DOHH2 (cell line): ENCODE data around the gene SPACA6.

Experiments used
- H3F3A ChIP-seq: fragments of 200-600 bp; sonication (generic), shearing (Covaris generic); 2 replicates; pipeline ENCODE4 v1.6.0; 2016; ENCODE audit warnings: antibody characterized with exemption, mild to moderate bottlenecking; ENCODE audit not compliant: control insufficient read depth, insufficient read depth
- H3K27ac ChIP-seq: fragments of 200-600 bp; sonication (generic); 2 replicates; pipeline ENCODE4 v1.5.1; 2014; ENCODE audit warnings: low read depth, mild to moderate bottlenecking, low read length, moderate library complexity
- H3K27me3 ChIP-seq: fragments of 200-600 bp; sonication (generic); 2 replicates; pipeline ENCODE4 v1.6.1; 2014; ENCODE audit warnings: mild to moderate bottlenecking, low read length, mixed read lengths; ENCODE audit not compliant: control insufficient read depth
- H3K36me3 ChIP-seq: fragments of 200-600 bp; sonication (generic); 2 replicates; pipeline ENCODE4 v1.6.1; 2014; ENCODE audit warnings: mild to moderate bottlenecking, low read length, moderate library complexity, mixed read lengths; ENCODE audit not compliant: control insufficient read depth
- H3K4me1 ChIP-seq: fragments of 200-600 bp; sonication (generic); 2 replicates; pipeline ENCODE4 v1.6.1; 2014; ENCODE audit warnings: mild to moderate bottlenecking, low read length, mixed read lengths; ENCODE audit not compliant: control insufficient read depth
- H3K4me2 ChIP-seq: fragments of 200-600 bp; sonication (generic); 2 replicates; pipeline ENCODE4 v1.6.0; 2014; ENCODE audit warnings: mild to moderate bottlenecking, low read length, moderate library complexity
- H3K4me3 ChIP-seq: fragments of 200-600 bp; sonication (generic); 2 replicates; pipeline ENCODE4 v1.5.1; 2014; ENCODE audit warnings: mild to moderate bottlenecking, low read length, mixed read lengths
- H3K79me2 ChIP-seq: fragments of 200-600 bp; sonication (generic); 2 replicates; pipeline ENCODE4 v1.6.1; 2014; ENCODE audit warnings: mild to moderate bottlenecking, low read length, mixed read lengths; ENCODE audit not compliant: control insufficient read depth
- H3K9me2 ChIP-seq: fragments of 200-600 bp; sonication (generic); replicated peaks from 2 replicates; pipeline ENCODE4 v1.6.1; 2014; ENCODE audit warnings: mild to moderate bottlenecking, low read length, mixed read lengths; ENCODE audit not compliant: control insufficient read depth
- H3K9me3 ChIP-seq: fragments of 200-600 bp; sonication (generic); 2 replicates; pipeline ENCODE4 v1.6.1; 2014; ENCODE audit warnings: antibody characterized with exemption, low read length, mixed read lengths; ENCODE audit not compliant: control insufficient read depth, insufficient read depth
- H4K20me1 ChIP-seq: fragments of 200-600 bp; sonication (generic); 2 replicates; pipeline ENCODE4 v1.6.0; 2014; ENCODE audit warnings: low read depth, mild to moderate bottlenecking, antibody characterized with exemption, low read length, moderate library complexity; ENCODE audit not compliant: control insufficient read depth, insufficient read depth
- CTCF ChIP-seq: fragments of 200-600 bp; sonication (generic); IDR thresholded peaks from one replicate; pipeline ENCODE4 v1.5.1; 2014; ENCODE audit warnings: antibody characterized with exemption, mild to moderate bottlenecking, low read depth, low read length; ENCODE audit not compliant: poor library complexity, severe bottlenecking
- EZH2phosphoT487 ChIP-seq: fragments of 200-600 bp; sonication (generic); IDR thresholded peaks from 2 replicates; pipeline ENCODE4 v1.6.1; 2017; ENCODE audit warnings: borderline replicate concordance, mild to moderate bottlenecking, antibody characterized with exemption, low read length, moderate library complexity, mixed read lengths

SPACA6 gene

DNA sequence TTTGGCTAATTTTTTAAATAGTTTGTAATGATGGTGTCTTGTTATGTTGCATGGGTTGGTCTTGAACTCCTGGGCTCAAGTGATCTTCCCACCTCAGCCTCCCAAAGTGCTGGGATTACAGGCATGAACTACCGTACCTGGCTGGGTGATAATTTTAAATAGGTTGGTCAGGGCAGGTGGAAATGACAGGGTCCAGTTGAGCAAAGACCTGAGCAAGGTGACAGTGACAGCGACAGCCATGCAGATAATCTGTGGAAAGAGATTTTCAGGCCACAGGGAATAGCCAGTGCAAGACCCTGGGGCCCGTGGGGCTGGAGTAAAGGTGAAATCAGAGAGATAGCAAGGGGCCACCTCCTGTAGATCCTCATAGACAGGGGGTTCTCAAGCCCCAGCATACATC, 3.5 kb downstream of the SPACA6 start:
- Histone ChIP-seq H3K79me2 (no peaks in the 10 kb centered on the region), H3K9me2 (no peaks in the 10 kb centered on the region), H4K20me1 (no peaks in the 10 kb centered on the region), H3K9me3 (no peaks in the 10 kb centered on the region), H3K4me3 (no peak overlapping the region), H3K27me3 (no peaks in the 10 kb centered on the region), H3K4me2 (no peak overlapping the region), H3K4me1 (peaks cover 3% of the 10 kb centered on the region), H3F3A (no peaks in the 10 kb centered on the region), H3K36me3 (no peaks in the 10 kb centered on the region), H3K27ac (no peak overlapping the region)
- TF ChIP-seq EZH2phosphoT487 (no peak), CTCF (no peak)

GRCh38 chr19:51697169-51697776, 4.1 kb downstream of the SPACA6 start:
- H3K9me3 ChIP-seq = no peaks in the 10 kb centered on the region
- no peaks in the 10 kb centered on the region for H4K20me1 ChIP-seq
- TF ChIP-seq EZH2phosphoT487 (no peak), CTCF (no peak)
- H3K36me3 ChIP-seq = no peaks in the 10 kb centered on the region
- H3K27me3 ChIP-seq = no peaks in the 10 kb centered on the region
- H3K9me2 ChIP-seq = no peaks in the 10 kb centered on the region
- H3K4me1 ChIP-seq = peaks cover 1% of the 10 kb centered on the region; the same call in 1 of the 2 replicates
- H3F3A ChIP-seq = no peaks in the 10 kb centered on the region
- no peak overlapping the region for H3K27ac ChIP-seq
- no peak overlapping the region for H3K4me3 ChIP-seq
- no peak overlapping the region for H3K4me2 ChIP-seq
- no peaks in the 10 kb centered on the region for H3K79me2 ChIP-seq

DNA sequence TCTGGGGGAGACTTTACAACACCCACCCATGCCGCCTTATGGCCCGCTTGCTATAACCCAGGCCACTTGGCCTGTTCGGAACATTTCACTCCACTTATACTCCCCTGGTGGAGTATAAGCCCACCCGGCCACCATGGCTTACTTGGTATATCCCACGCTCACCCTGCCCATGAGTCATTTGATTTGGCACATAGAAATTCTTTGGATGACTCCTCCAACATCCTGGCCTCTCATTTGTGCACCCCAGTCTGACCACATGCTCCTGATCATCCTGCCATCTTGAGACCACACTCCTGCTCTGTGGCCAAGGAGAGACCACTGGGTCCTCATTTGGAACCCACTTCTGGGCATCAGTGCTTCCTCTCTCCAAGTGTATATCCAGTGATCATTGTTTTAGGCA, 5.2 kb downstream of the SPACA6 start:
- H3K4me3 ChIP-seq = no peak overlapping the region
- no peaks in the 10 kb centered on the region for H4K20me1 ChIP-seq
- H3K9me3 ChIP-seq = no peaks in the 10 kb centered on the region
- no peaks in the 10 kb centered on the region for H3K27me3 ChIP-seq
- H3K27ac ChIP-seq = no peak overlapping the region
- H3K79me2 ChIP-seq = no peaks in the 10 kb centered on the region
- H3K36me3 ChIP-seq = no peaks in the 10 kb centered on the region
- peaks cover 8% of the 10 kb centered on the region for H3K4me1 ChIP-seq
- TF ChIP-seq CTCF = no peak
- H3F3A ChIP-seq = no peaks in the 10 kb centered on the region
- H3K9me2 ChIP-seq = no peaks in the 10 kb centered on the region
- H3K4me2 ChIP-seq = no peak overlapping the region
